Kidney epithelial cell (primary cell): Measurements from ENCODE around the gene PCAT6. TPM values are rescaled to one million over a fixed set of nuclear protein-coding genes. Genes with fewer than 3 reads are reported as not detected.
A peak's percentile ranks its signal among the peaks of the same experiment; 100 is the strongest.

Experiments
- DNase-seq: peaks from one replicate; pipeline ENCODE4 v3.0.0-alpha.2; 2010; ENCODE audit warnings: low read depth
- H3K27me3 ChIP-seq: 2 replicates; pipeline ENCODE4 v1.6.0; 2011; ENCODE audit warnings: low read length; ENCODE audit not compliant: control insufficient read depth, insufficient read depth
- H3K36me3 ChIP-seq: 2 replicates; pipeline ENCODE4 v1.5.1; 2011; ENCODE audit warnings: low read length; ENCODE audit not compliant: control insufficient read depth, insufficient read depth
- H3K4me3 ChIP-seq: 2 replicates; pipeline ENCODE4 v1.5.1; 2011; ENCODE audit warnings: low read depth, mild to moderate bottlenecking, control low read depth, low read length
- total RNA-seq: library from RNA; depleted of rRNA; stranded (reverse); fragments of >200 nt; gene quantifications from 2 replicates; pipeline ENCODE4 v1.2.3, GENCODE V29; 2015
- TF ChIP-seq, protein P1 (sequence below): IDR thresholded peaks from 2 replicates; pipeline ENCODE4 v1.5.1; 2011; ENCODE audit warnings: mild to moderate bottlenecking, moderate library complexity, low read length, control low read depth, inconsistent platforms; ENCODE audit not compliant: insufficient read depth, poor library complexity, severe bottlenecking

Gene PCAT6
- total RNA-seq, 1 donor from 2014 or later, result not detected

- Histone ChIP-seq H3K36me3 (no peaks in the 10 kb centered on the region), H3K27me3 (no peaks in the 10 kb centered on the region), H3K4me3 (peak overlapping the region; percentile 72)
- DNase-seq, result no peak
- TF ChIP-seq, protein P1, sequence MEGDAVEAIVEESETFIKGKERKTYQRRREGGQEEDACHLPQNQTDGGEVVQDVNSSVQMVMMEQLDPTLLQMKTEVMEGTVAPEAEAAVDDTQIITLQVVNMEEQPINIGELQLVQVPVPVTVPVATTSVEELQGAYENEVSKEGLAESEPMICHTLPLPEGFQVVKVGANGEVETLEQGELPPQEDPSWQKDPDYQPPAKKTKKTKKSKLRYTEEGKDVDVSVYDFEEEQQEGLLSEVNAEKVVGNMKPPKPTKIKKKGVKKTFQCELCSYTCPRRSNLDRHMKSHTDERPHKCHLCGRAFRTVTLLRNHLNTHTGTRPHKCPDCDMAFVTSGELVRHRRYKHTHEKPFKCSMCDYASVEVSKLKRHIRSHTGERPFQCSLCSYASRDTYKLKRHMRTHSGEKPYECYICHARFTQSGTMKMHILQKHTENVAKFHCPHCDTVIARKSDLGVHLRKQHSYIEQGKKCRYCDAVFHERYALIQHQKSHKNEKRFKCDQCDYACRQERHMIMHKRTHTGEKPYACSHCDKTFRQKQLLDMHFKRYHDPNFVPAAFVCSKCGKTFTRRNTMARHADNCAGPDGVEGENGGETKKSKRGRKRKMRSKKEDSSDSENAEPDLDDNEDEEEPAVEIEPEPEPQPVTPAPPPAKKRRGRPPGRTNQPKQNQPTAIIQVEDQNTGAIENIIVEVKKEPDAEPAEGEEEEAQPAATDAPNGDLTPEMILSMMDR, result no peak
These were observed 550 bp upstream of the PCAT6 start for GRCh38 chr1:202810193-202810614.

GRCh38 chr1:202811296-202812175 is 782 bp downstream of the PCAT6 start:
- no peak for DNase-seq
- no peaks in the 10 kb centered on the region for H3K27me3 ChIP-seq
- TF ChIP-seq, protein P1, result no peak

GRCh38 chr1:202812176-202813026 is 1.6 kb downstream of the PCAT6 start:
- H3K36me3 ChIP-seq, result no peaks in the 10 kb centered on the region
- no peak overlapping the region for H3K4me3 ChIP-seq
- TF ChIP-seq, protein P1, result no peak
- DNase-seq, result no peak
- H3K27me3 ChIP-seq, result no peaks in the 10 kb centered on the region

More at GRCh38 chr1:202811296-202812175, 782 bp downstream of the PCAT6 start:
- peak overlapping the region; percentile 72 for H3K4me3 ChIP-seq
- no peaks in the 10 kb centered on the region for H3K36me3 ChIP-seq

GRCh38 chr1:202815120-202815519 is 4.4 kb downstream of the PCAT6 start:
- no peak for DNase-seq
- H3K36me3 ChIP-seq, result no peaks in the 10 kb centered on the region
- TF ChIP-seq, protein P1, result no peak
- peaks cover 14% of the 10 kb centered on the region for H3K27me3 ChIP-seq
- H3K4me3 ChIP-seq, result no peak overlapping the region

- Histone ChIP-seq H3K36me3 (no peaks in the 10 kb centered on the region), H3K4me3 (no peak overlapping the region), H3K27me3 (peaks cover 16% of the 10 kb centered on the region)
- TF ChIP-seq, protein P1, result no peak
- DNase-seq, result no peak
These were observed 8.1 kb downstream of the PCAT6 start for GRCh38 chr1:202818819-202819218.
